CD4-positive, alpha-beta T cell treated with Interleukin-6 at 100 ng/mL for 8 hours (primary cell): Measurements from ENCODE around the gene NRXN2.
A peak's percentile ranks its signal among the peaks of the same experiment; 100 is the strongest.

Source experiments
- DNase-seq: peaks from one replicate; pipeline ENCODE4 v3.0.0-alpha.2; 2020; ENCODE audit warnings: mixed read lengths, low spot score

The NRXN2 gene

DNA sequence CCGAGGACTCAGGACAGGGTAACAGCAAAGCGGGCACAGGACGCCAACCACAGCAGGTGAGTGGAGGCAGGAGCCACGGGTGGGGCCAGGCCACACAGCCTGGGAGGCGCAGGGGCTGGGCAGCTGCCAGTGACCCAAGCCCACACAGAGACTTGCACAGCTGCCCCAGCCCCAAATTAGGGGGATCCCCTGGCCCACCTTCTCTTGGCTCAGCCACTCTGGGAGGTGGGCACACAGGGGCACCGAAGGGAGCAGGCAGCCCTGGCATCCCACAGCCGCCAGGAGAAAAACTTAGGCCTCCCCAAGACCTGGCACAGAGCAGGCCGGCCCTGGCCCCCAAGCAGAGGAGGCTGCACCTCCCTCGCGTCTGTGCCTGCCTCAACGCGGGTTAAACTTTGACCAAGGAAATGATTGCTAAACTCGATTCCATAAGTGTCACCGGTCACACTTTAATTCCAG lies 132.2 kb downstream of the NRXN2 start, which contains the start of gene SLC22A12:
SLC22A12 (plus strand) TSS at position 458 of the 459 bp plus-strand sequence. CDS start 337 bp downstream, outside the sequence.
- no peak for DNase-seq

DNA sequence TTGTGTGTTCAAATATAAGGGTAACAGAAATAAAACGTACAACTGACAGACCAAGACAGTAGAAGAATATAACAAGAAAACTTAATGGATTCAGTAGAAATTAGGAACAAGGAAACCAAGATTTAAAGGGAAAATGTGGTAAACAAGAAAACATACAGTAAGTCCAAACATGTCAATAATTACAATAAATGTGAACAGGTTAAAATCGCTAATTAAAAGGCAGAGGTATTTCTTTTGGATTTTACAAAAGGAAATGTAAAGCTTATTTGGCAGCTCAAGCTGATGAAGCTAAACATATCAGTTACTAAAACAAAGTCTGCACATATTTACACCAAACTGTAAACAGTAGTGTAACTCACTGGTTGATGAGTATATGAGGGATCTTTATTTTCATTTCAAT lies 134.3 kb downstream of the NRXN2 start:
- no peak for DNase-seq

DNA sequence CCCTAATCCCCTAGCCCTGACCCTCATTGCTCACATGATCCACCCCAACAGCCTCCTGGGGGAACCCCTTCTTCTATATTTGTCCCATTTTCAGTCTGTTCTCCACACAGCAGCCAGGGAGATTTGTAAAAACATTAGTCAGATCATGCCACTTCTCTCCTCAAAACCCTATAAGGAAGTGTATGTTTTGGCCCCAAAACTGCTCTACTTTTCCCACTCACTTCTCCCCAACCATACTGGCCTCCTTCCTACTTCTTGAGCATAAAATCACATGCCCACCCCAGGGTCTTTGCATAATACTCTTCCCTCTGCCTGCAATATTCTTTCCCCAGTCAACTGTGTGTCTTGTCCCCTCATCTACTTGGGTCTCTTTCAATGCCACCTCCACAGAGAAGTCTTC lies 136.6 kb downstream of the NRXN2 start:
- no peak for DNase-seq

DNA sequence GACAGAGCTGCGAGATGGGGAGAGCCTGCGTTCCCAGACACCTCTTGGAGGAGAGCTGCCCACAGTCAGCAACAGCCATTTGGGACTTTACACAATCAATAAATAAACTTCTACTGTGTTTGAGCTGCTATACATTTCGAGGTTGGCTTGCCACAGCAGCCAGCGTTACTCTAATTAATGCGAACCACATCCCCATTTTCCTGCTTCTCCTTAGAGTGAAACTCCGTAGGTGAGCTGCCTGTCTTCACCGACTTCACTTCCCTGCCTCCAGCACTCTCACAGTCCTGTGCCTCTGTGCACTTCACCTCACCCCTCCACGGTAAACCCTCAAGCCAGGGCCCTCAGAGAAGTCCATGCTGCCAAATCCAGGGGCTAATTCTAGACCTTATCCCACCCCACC lies 137.8 kb downstream of the NRXN2 start:
- no peak for DNase-seq

DNA sequence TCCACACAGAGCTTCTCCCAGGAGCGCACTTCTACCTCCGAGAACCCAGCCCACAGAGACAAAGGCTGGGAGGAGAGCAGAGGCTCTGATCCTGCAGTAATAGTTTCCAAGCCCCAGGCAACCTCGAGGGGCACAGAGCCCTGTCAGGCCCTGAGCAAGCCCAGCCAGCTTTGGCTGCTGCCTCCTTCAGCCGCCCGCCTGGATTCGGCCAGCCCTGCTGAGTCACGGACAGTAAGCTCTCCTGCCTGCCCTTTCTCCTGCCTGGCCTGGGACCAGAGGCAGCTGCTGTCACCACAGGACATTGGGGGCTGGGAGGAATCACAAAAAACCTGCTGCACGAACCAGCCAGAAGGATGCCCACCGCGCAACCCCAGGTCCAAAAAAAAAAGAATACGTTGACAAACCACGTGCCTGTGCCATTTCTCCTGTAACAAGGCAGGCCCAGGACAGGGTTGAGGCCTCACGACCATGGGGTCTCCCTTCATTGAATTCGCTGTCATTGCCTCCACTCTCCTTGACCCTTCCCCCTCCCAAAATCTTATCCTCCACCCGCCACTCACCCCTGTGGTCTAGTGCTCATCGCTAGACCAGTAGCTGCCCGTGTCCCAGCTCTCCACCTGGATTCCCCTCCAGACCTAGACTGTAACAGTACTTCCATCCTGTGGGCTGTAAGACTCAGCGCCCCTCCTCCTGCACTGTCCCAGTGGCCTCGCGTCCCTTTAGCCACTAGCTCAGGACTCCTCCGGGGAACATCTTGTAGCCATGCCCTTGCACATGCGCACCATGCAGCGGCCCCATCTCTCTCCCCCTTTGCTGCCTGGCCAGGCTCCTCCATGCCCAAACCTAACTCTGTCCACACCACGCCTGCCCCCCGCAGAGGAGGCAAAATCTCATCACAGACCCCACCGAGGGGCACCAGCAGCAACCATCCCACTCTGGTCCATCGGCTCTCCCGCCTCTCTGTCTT lies 139.4 kb downstream of the NRXN2 start:
- no peak for DNase-seq

DNA sequence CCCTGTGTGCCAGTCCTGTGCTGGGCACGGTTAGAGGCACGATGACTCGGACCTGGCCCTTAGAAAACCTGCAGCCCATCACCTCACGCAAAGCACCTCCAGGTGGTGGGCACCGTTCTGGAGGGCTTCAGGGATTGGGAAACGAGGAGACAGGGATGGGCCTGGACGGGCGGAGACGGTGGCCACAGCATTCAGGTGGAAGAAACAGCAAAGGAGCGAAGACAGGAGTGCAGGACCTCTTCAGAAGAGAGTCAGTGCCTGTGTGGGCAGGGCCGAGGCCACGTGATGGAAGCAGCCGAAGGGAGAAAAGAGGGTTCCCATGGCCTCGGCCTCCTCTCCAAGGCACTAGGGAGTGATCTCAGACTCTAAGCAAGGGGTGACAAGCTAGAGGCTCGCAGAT lies 140.1 kb downstream of the NRXN2 start:
- no peak for DNase-seq

DNA sequence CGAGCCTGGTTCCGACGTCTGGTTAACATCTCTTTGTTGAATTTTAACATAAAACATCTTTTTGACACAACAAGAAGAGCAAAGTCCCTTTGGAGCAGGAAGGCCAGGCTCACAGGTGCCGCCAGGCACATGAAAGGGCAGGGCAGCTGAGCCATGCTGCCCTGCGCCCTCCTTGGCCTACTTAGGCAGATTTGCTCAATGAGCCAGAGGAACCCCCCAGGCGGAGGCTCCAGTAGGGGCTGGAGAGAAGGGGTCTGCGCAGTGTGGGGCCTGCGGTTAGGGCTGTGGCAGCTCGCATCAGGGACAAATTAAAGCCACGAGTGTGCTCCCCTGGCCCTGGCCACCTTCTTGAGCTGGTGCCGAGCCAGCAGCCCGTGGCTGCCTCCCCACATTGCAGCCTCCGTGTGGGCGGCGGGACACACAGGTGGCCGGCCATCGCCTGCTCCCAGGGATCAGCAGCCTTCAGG lies 141.9 kb downstream of the NRXN2 start:
- no peak for DNase-seq

DNA sequence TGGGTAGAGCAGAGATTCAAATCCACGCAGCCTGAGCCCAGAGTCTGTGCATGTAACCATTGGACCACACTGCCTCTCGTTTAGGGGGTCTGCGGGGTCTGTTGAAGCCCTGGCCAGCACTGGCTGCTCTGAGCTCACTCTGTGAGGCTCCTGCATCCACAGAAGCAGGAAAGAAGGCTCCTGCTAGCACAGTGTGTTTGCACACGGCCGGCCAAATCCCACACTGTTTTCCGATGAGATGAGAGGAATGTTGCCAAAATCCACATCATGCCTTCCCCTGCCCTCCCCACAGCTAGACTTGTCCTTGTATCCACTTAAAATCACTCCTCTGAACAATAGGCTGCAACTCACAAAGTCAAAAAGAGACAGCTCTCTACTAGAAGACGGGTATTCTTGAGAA lies 142.6 kb downstream of the NRXN2 start:
- no peak for DNase-seq

DNA sequence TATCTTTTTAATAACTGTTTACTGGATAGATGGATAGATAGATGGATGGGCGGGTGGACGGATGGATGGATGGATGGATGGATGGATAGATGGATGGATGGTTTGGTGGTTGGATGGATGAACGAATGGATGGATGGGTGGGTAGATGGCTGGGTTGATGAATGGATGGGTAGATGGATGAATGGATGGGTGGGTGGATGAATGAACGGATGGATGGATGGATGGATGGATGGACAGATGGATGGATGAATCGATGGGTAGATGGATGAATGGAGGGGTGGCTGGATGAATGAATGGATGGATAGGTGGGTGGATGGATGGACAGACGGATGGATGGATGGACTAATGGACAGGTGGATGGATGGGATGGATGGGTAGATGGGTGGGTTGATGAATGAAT lies 145.8 kb downstream of the NRXN2 start:
- DNase-seq, result no peak

DNA sequence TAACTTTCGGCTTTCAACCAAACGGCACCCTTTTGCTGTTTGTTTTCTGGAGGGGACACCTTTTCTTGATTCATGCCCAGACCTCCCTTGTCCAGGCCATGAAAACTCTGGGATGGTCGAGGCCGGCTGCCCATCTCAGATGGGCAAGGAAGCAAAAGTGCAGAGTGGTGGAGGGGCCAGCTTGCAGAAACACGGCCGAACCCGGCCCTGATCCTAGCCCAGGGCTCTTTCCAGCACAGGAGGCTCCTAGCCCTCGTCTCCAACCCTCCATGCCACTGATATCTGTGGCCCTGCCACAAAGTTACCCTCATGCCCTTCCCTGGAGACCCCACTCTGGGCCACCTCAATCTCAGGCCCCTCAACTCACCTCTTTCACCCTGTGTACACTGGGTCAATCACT lies 150.9 kb downstream of the NRXN2 start:
- no peak for DNase-seq

DNA sequence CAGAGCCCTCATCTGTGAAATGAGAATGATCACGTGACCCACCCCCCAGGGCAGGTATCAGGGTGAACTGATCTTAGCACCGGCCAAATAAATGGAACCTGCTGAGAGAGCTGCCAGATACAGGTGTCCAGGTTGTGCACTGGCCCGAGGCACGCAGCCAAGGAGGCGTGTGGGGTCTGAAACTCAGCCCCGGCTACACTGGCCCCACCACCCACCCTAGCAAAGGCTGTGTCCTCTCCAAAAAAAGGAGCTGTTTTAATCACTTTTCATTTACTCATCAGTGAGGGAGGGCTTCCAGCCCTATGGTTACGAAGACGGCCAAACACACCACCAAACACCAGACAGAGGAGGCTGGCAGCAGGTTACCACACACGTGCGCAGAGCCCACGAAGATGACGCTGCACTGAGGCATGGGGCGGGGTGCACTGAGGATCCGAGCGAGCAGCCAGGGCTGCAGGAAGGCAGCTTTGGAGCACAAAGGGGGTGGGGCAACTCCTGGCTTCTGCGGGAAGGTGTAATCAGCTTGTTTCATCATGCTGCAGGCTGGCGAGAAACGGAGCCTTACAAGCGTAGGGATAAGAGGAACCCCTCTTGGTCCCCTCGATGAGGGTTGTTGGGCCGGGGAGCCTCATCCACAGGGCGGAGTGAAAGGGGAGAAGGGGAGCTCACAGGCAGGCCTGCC lies 151.4 kb downstream of the NRXN2 start:
- DNase-seq, result no peak

DNA sequence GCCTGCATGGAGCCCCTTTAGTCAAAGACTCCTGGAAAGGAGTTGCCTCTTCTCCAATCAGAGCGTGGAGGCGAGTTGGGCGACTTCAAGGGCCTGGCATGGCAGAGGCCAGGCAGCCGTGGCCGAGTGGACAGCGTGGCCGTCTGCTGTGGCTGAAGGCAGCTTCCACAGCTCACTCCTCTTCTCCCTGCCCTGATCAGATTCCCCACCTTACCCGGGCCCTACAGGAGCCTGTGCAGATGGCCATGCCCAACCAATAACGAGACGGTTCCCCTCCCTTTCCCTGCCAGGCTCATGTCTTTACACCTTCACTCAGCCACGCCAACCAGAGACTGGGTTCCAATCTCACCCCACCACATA lies 152.0 kb downstream of the NRXN2 start:
- no peak for DNase-seq

DNA sequence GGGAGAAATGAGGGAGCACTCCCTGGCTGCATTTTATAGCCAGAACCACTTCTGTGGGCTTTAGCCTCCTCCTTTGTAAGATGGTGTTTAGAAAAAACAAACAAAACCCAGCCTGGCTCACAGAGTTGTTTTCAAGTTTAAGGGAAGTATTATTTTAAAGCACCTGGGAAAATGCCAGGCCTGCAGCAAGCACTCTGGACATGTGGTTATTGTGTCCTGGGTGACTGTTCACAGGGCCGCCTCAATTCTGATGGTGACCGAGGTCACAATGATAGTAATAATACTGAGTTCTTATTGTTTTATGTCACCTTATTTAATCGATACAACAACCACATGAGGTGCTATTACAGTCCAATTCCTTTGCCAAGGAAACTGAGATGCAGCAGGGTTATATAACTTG lies 152.7 kb downstream of the NRXN2 start:
- DNase-seq, result no peak

DNA sequence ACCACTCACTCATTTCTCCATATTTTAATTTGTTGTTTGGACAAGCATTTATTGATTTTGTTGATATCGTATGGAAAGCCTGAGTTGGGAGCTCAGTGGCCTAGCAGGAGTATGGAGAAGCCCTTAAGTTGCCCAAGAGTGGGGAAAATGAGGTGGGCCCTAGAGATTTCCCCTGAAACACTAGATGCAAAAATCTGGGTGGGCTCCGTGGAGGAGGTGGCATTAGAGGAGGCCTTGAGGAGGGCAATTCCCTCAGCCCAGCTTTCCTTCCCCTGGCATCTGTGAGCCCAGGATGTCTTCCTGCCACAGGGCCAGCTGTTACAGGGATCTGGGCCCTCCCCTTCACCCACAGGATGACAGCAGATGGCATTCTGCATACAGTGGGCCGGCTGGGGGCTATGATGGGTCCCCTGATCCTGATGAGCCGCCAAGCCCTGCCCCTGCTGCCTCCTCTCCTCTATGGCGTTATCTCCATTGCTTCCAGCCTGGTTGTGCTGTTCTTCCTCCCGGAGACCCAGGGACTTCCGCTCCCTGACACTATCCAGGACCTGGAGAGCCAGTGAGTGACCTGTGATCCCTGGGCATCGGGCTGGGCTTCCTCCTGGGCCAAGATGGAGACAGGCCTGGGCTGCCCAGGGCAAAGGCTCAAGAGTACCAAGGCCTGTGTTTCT lies 153.6 kb downstream of the NRXN2 start:
- no peak for DNase-seq

DNA sequence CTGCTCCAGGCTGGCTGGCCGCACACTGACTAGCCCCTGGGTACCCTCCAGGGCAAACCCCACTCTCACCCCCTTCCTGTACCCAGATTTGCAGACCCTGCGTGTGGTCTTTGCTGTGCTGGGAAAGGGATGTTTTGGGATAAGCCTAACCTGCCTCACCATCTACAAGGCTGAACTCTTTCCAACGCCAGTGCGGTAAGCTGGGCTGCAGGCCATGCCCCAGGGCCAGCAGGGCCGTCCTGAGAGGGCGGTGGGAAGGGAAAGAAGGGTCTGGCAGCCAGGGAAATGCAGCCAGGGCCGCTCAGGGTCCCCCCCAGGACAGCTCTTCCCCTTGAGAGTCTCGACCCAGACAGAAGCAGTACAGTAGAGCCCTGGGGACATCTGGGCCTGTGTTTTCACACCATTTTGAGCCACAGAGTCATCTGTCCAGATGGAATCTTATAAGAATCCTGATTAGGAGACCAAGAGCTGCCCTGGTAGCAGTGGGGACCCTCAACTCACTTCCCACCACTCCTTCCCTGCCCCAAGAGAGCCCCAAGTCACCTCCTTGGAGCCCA lies 154.3 kb downstream of the NRXN2 start:
- DNase-seq, result no peak

DNA sequence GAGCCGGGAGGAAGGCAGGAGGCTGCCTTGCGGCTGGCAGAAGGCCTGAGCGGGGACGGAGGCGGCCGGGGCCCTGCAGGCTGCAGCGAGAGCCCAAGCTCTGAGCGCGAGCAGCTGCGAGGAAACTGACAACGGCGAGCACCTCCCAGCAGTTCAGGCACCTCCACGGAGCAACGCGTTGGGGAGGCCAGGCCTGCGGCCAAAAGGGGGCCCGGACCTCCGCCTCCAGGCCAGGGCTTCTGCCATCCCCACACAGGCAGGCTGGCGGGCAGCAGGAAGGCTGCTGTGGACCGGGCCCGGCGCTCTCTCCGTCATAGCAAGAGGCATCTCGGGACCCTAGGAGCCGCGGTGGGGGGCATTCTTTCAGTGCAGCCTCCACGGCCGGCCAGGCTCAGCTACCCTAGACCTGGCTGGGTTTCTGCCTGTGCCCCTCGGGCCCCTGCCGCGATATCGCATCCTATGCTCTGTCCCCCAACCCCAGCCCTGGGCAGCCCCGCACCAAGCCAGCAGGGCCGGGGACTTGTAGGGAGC lies 154.9 kb downstream of the NRXN2 start:
- DNase-seq, result no peak

DNA sequence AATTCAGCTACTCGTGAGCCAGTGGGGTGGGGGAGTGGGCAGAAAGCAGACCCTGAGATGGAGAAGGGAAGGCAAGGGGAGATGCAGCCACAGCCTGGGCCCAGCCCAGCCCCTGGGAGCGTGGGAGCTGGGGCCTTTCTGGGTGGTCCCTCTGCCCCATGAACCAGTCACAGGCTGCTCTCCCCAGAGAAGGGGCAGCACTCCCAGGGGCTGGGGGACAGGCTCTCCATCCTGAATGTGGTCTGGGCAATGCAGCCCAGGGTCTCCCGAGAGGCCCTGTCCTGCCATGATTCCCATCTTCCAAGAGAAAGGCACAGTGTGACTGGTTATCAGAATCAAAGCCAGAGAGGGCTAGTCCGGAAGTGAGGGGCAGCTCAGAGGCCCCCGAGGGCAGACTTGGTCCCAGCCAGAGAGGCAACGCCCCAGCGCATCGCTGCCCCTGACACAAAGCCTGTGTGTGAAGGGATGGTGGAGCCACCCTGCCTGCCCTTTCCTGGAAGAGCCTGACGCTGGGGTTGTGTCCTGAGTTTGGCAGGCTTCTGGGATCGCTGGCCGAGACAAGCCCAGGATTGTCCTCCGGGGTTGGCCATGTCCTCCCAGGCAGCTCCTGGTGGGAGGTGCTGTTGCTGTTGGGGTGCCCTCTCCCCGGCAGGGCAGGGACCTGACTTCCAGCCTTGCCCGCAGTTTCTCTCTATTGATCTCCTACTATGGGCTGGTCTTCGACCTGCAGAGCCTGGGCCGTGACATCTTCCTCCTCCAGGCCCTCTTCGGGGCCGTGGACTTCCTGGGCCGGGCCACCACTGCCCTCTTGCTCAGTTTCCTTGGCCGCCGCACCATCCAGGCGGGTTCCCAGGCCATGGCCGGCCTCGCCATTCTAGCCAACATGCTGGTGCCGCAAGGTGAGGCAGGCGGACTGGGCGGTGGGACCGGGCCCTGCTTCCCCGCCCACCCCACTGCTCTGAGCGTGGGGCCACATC lies 155.8 kb downstream of the NRXN2 start:
- DNase-seq, result no peak

DNA sequence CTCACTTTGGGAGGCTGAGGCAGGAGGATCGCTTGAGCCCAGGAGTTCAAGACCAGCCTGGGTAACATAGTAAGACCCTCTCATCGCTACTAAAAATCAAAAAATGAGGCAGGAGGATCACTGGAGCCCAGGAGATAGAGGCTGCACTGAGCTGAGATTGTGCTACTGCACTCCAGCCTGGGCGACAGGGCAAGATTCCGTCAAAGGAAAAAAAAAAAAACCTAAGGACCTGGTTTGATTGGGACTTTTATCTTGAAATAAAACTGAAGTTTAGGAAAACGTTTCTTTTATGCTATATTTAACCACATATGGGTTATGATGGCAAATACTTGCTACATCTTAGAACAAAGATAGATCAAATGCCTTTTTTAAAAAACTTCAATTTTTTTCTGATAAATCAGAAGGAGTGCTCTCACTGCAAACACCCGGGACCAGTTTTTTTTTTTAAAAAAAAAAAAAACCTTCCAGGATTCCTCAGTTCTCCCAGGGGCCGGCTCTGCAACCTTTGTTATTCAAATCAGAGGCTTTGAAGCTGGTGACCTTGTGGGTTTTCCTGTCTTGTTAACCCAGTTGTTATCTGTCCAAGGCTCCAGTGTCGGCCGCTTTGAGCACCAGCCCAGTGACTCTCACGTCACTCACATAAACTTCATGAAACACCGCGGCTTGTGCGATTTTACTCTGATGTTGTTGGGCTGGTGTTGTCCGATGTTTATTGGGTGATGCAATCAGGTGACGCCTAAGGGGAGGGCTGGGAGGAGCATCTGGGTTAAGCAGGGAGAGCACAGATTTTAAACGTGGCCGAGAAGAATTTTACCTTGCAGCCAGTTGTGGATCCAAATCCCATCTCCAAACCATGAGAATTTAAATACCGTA lies 156.7 kb downstream of the NRXN2 start:
- peak; percentile 6 for DNase-seq

DNA sequence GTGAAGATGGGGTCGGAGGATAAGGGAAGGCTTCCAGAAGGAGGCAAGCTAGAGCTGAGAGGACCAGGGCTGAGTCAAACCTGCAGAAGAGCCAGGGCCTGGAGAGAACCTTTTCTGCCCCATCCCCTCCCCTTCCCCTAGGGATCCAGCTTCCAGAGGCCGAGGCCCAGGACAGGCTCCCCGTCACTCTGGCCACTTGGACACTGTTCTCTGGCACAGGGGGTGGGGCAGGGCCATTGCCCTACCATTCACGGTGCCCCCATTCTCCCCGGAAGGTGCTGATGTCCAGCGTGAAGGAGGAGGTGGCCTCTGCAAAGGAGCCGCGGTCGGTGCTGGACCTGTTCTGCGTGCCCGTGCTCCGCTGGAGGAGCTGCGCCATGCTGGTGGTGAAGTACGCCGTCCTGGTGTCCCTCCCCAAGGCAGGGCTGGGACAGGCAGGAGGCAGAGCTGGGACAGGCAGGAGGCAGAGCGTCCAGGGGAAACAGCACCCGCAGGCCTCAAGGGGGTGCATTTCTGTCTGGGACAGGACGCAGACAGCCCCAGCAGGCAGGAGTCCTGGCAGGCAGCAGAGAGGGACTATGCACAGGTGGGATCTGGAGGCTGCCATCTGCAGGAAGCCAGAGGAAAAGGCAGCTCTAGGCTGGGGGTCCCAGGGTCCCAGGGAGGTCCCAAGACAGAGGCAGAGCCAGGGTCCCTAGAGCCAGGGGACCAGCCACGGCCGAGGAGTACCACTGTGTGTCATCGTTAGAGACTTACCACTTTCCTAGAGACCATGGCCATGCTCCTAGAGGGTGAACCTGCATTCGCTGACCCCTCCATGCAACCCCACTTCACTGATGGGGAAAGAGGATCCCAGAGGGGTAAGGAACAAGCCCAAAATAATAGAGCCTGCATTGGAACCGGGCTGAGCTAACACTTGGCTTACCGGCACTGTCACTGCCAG lies 157.8 kb downstream of the NRXN2 start:
- no peak for DNase-seq
